ENCODE measurements around the gene HOXA7.

HOXA7 gene

GRCh38 chr7:27116031-27116961, 40.2 kb downstream of the HOXA7 start:
- DNase-seq, result no peak

- DNase-seq, result no peak
Observed at GRCh38 chr7:27115221-27116026, 41.1 kb downstream of the HOXA7 start.

DNA sequence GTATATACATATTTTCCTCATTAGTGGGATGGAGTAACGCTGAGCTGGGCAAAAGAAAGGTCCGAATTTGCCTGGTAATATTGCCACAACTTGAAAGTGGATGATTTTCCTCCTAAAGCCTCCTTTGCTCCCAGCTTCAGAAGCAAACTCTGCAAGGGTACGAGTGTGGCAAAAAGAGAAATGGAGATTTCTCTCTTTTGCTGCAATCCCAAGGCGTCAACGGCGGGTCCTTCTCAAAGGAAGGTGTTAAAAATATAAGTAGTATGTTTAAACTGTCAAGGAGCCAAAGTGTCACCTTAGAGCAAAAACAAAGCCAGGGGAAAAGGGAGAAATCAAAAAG, 41.6 kb downstream of the HOXA7 start:
- DNase-seq, result no peak

- DNase-seq, result no peak
Observed at GRCh38 chr7:27113991-27114769, 42.3 kb downstream of the HOXA7 start.

- DNase-seq, result no peak
Observed at GRCh38 chr7:27112955-27113949, 43.2 kb downstream of the HOXA7 start.

- no peak for DNase-seq
Observed at GRCh38 chr7:27112361-27112760, 44.1 kb downstream of the HOXA7 start.

DNA sequence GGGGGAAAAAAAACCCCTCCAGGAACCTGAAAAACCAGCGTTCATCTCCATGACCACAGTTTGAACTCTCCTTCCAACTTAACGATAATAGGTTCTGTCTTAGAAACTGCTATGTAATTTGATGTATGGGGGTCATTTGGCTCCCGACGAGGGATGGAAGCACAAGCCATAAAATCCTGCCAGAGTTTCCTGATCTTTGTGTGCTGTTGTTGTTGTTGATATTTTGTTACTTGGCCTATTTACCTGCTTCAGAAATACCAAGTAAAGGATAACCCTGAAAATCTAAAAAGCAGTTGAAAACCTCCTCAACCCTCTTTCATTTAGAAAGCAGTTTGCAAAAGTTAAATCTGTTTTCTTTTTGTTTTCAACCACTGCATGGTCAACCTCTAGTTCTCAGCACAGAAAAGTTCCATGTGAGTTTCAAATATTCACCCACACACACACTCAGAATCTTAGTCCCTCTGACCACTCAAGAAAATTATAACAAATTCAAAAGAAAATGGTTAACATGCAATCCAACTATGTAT, 44.7 kb downstream of the HOXA7 start:
- DNase-seq, result no peak

DNA sequence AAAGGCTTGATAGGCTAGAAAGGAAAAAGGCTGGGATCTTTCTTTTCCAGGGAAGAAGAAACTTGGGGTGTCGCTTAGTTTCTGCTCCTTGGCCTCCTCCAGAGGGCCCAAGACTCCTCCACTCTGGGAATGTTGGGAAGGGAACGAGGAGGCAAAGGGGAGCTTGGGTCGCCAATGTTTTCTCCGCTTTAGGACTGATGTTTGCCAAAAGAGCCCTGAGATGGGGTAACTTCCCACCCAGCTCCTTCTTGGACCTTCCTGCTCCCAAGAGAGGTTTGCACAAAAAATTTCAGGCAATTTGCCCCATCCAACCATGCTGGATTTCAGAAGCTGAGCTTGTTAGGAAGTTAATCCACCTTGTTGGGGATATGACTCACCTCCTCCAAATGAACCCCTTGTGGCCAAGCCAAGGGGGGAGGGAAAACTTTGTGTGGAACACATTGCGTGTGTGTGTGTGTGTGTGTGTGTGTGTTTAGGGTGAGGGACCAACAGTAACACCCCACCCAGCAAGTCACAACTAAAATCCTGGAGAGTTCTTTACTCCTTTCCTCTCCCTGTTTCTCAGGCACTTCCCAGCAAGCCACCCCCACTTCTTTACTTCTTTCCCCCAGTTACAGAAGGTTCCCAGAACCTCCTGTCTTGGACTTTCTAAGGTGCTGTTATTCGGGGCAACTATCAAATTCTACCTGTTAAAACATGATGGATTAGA, 45.3 kb downstream of the HOXA7 start:
- no peak for DNase-seq

- DNase-seq, result no peak
Observed at GRCh38 chr7:27110186-27111031, 46.1 kb downstream of the HOXA7 start.

DNA sequence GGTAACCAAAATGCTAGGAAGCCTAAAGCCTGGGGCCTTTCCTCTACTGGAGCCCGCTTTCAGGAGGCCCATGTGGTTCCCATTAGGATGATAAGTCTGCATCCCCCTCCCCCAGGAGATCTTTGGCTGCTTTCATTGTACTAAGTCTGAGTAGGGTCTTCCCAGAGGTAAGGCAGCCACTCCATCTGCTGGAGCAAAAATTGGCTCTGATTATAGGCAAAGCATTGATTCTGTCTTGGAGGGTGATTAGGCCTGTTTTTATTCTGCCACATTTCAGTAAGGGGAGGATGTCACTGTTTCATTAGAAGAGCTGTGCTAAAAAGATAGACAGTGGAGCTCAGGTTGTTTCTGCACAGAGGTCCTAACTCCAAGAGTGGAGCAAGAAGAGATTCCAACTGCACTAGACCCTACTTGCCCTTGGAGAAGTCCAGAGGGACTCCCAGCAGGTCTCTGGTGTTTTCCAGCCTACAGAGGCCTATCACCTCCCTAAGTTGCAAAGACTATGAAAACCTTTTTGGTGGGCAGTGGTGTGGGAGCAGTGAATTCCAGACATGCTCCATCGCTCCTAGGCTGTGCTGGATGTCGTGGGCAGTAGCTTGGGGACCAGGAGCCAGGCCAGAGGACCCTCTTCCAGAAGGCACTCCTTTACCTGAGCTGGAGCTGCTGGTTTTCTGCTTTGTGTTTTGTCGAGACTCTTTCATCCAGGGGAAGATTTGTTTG, 46.8 kb downstream of the HOXA7 start:
- DNase-seq, result no peak

- DNase-seq, result no peak
Observed at GRCh38 chr7:27108390-27109127, 47.9 kb downstream of the HOXA7 start.

DNA sequence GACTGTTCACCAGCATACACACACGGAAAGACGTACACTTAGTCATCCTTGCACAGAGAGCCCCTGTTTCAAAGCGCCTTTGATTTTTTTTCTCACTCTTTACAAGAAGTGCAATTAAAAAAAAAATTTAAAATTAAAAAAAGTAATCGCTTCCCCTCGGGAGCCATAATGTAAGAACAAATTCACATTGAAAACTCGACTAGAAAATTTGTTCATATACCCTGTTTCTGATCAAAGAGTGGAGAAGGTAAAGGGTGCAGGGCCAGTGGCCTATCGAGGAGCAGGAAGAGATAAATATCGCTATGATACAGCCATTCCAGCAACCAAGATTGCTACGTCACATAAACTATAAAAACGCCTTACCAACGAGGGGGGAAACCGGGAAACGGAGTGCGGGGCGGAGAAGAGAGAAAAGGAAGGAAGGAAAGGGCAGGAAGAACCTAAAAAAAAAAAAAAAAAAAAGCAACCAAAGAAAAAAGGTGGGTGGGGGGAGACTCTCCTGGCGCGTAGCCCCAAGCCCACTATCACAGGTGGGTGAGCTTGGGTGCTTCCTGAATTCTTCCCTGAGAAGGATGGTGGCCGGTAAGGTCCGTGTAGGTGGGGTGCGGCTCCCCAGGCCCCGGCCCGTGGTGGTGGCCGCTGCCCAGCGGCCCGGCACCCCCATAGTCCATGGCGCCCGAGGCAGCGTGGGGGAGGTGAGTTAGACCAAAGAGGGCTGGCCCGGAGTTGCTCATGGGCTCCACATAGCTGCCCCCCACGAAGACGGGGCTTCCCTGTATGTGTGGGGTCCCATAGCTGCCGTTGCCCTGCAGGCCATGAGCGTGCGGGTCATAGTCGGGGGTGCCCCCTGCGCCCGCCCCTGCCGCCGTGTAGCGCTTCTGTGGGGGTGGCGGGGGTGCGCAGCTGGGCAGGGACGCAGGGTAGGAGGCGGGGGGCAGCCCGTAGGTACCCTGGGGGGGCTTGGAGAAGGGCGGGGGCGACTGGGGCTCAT, 48.8 kb downstream of the HOXA7 start:
- no peak for DNase-seq

- DNase-seq, result no peak
Observed at GRCh38 chr7:27106901-27107240, 49.6 kb downstream of the HOXA7 start.

DNA sequence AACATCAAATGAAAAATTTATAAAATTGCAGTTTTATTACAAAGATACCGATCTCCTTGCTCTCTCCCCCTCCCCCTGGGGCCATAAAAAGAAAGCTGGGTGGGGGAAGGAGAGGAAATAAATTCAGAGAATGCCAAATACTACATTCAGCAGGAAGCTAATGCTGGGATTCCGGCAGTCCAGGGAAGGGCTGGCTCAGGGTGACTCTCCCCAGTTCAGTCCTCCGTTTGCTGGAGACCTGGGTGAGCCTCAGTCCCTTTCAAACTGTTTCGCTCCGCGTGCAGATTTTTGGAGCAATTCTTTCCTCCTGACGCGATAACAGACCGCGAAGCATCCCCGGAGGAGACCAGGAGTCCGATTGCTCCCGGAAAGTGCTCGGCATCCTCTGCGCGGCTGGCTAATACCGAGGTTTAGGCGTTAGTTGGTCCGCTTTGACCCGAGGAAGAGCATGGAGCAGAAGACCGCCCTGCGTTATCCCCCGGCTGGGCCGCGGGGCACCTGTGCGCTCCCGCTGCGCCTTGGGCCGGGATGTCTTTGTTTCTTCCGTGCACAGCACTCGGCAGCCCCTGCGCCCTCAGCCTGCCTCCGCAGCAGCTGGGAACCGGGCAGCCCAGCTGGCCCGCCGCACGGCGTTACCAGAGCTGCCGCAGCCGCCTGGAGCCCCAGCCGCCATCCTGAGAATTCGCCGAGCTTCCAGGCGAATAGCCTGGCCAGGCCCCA, 50.1 kb downstream of the HOXA7 start:
- no peak for DNase-seq

- no peak for DNase-seq
Observed at GRCh38 chr7:27105301-27106031, 51.0 kb downstream of the HOXA7 start.
